Measurements from ENCODE around the gene MAP7D3. TPM values are rescaled to one million over a fixed set of nuclear protein-coding genes. Genes with fewer than 3 reads are reported as not detected.
"Not testable (repeated sequence)": the region's sequence is repeated elsewhere in the genome, so short reads cannot be mapped to it uniquely, and the experiment has no call there.

MAP7D3 gene
- total RNA-seq, 1 experiment from 2014 or later: 11.1 TPM

GRCh38 chrX:136183917-136184316 lies 67.3 kb downstream of the MAP7D3 start:
- no peak for DNase-seq (ENCODE audit: low read depth)

GRCh38 chrX:136183172-136183571 lies 68.0 kb downstream of the MAP7D3 start:
- no peak for DNase-seq (ENCODE audit: low read depth)

- DNase-seq (ENCODE audit: low read depth): no peak
Observed at GRCh38 chrX:136182414-136182813, 68.8 kb downstream of the MAP7D3 start.

GRCh38 chrX:136179133-136179532 lies 72.1 kb downstream of the MAP7D3 start:
- no peak for DNase-seq (ENCODE audit: low read depth)

GRCh38 chrX:136176399-136176825 lies 74.8 kb downstream of the MAP7D3 start:
- peak; percentile 75 for DNase-seq (ENCODE audit: low read depth)

GRCh38 chrX:136171420-136171819 lies 79.8 kb downstream of the MAP7D3 start:
- no peak for DNase-seq (ENCODE audit: low read depth)

- DNase-seq (ENCODE audit: low read depth): peak; percentile 23
Observed at GRCh38 chrX:136170139-136170800, 80.9 kb downstream of the MAP7D3 start.

GRCh38 chrX:136168929-136169735 lies 82.1 kb downstream of the MAP7D3 start:
- peak; percentile 80 for DNase-seq (ENCODE audit: low read depth)

GRCh38 chrX:136167989-136168388 lies 83.2 kb downstream of the MAP7D3 start:
- DNase-seq (ENCODE audit: low read depth): not testable (repeated sequence)

- DNase-seq (ENCODE audit: low read depth): peak; percentile 33
Observed at GRCh38 chrX:136166221-136166855, 84.9 kb downstream of the MAP7D3 start.

- no peak for DNase-seq (ENCODE audit: low read depth)
Observed at GRCh38 chrX:136165406-136165805, 85.8 kb downstream of the MAP7D3 start.

GRCh38 chrX:136163689-136164088 lies 87.5 kb downstream of the MAP7D3 start:
- DNase-seq (ENCODE audit: low read depth): no peak

Other genes starting within 250 kb of the MAP7D3 start
- gene FHL1, start 103.9 kb downstream of the MAP7D3 start, total RNA-seq (2014; rRNA removed; shearing (Covaris generic)): 55.9 and 69.2 TPM in 2 replicates
- gene ADGRG4, start 49.6 kb upstream of the MAP7D3 start, total RNA-seq (2014; rRNA removed; shearing (Covaris generic)): not detected in 2 replicates
- not detected in 2 replicates for gene BRS3, start 236.5 kb upstream of the MAP7D3 start, total RNA-seq (2014; rRNA removed; shearing (Covaris generic))
- 36.9 and 38.6 TPM in 2 replicates for gene HTATSF1, start 246.2 kb upstream of the MAP7D3 start, total RNA-seq (2014; rRNA removed; shearing (Covaris generic))